DMS114 treated with DMSO at 0.1 percent for 48 hours (cell line): ENCODE results near the gene MBOAT7.

Experiments
- DNase-seq: peaks from one replicate; lab custom pipeline; 2025; ENCODE audit not compliant: unreplicated experiment; lab: John Stamatoyannopoulos, UW

Gene MBOAT7

GRCh38 chr19:54164369-54165068 is 24.9 kb downstream of the MBOAT7 start:
- no peak for DNase-seq

DNA sequence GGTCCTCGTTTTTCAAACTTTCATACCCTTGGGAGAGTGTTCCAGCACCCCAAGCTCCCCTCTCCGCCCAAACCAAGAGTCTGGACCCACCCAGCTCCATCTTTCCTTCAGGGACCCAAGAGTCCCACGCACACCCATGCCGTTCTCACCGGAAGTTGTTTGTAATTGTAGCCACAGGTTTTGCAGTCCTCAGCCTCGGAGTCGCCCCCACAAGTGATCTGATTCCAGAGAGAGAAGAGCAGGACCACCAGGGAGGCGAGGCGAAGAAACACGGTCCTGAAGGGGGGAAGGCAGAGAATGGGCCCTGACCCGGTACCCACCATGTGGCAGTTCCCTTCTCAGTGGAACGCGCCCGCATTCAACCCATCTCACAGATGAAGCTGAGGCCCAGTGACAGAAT is 26.5 kb downstream of the MBOAT7 start:
- DNase-seq: no peak

GRCh38 chr19:54162241-54162805 is 27.1 kb downstream of the MBOAT7 start:
- DNase-seq: no peak

DNA sequence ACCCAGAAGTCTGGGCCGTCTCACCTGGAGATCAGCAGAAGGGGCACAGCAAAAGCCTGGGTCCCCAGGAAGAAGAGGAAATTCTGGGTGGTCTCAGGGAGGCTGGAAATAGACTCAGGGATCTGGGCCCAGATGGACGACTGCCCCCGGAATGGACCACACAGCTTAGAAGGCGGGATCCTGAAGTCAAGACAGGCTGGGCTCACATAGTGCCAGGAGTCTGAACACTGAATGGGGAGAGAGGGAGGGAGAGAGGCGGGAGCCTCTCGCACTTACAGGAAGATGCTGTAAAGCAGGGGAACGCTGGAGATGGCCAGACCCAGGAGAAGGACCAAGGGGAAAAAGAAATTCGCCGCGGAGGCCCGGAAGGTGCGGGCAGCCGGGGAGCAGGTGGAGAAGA is 28.5 kb downstream of the MBOAT7 start:
- DNase-seq: no peak

DNA sequence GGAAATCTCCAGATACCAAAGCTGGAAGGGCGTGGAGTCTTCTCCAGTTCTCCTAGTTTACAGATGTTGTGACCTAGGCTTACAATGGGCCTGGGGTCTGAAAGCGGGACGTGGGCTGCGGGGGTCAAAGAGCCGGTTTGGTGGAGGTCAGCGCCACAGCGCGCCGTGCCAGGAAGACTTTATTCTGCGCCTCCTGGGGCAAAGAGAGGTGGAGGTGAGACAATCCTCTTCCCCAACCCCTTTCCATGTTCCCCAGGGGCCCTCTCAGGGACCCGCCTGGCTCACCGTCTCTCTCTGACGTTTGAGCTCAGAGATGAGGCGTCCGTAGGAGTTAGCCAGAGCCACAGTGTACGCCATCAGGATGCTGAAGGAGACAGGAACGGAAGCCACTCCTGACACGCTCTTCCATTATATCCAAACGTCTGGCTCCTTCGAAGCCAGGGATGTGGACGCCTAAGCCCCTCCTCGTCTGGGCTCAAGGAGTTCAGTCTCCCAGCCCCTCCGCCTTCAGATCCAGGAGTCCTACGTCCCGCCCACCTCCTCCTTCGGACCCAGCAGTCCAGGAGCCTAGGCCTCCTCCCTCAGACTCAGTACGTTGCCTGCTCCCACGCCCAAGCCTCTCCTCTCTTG is 29.1 kb downstream of the MBOAT7 start:
- DNase-seq: no peak

- DNase-seq: peak; percentile 100
These were observed 29.8 kb downstream of the MBOAT7 start, which contains the start of gene LENG1 for GRCh38 chr19:54159352-54160181. Gene LENG1, minus strand, starts transcription at chr19:54159721. Its CDS starts 26 bp downstream, at chr19:54159695.

- DNase-seq: no peak
These were observed 30.5 kb downstream of the MBOAT7 start for GRCh38 chr19:54158812-54159351.

DNA sequence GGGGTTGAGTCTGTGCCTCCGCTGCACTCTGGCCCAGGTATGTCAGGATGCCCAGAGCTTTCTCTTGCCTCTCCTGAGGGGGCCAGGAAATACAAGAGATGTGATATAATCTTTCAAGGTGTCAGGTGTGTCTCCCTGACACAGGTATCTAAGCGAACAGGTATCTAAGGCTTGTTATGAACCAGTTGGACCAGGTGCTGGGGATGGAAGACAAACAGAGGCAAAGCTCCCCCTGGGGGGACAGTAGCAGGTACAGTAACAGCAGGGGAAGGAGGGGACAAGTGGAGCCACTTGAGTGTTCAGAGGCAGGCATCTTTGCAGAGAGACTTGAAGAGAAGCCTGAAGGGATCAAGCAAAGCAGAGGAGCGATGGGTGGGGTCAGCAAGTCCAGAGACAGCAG is 32.4 kb downstream of the MBOAT7 start:
- DNase-seq: no peak

DNA sequence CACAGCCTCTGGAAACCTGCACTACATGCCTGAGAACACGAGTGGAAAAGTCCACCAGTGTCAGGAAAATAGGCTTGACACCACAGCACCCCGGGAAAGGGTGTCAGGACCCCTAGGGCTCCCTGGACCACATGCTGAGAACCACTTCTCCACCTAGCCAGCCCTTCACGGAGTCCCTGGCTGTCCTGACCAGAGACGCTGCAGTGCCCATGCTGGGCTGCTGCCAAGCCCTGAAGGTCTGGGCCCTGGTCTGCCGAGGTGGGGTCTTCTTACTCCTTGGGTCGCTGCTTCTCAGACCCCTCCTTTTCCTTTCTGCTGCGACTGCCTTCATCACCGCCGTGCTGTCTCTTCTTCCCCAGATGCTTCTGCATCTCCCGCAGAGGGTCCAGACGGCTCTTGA is 32.9 kb downstream of the MBOAT7 start:
- DNase-seq: no peak

DNA sequence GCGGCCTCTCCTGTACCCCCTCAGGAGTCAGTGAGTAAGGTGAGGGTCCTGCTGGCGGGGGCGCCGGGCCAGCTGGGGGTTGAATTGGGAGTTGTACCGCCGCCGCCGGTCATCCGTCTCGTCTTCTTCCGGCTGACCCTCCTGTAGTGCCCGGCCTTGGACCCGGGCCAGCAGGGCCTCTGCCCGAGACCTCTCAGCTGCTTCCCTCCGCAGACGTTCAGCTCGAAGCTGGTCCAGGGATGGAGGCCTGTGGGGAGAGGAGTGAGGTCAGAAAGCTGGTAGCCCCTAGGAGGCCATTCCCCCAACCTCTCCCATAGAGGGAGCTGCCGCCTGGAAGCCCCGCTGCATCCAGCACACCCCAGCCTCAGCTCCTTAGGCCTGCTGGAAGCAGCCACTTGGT is 33.7 kb downstream of the MBOAT7 start:
- no peak for DNase-seq

- no peak for DNase-seq
These were observed 34.6 kb downstream of the MBOAT7 start for GRCh38 chr19:54154603-54155345.

- DNase-seq: no peak
These were observed 35.6 kb downstream of the MBOAT7 start for GRCh38 chr19:54153731-54154326.

DNA sequence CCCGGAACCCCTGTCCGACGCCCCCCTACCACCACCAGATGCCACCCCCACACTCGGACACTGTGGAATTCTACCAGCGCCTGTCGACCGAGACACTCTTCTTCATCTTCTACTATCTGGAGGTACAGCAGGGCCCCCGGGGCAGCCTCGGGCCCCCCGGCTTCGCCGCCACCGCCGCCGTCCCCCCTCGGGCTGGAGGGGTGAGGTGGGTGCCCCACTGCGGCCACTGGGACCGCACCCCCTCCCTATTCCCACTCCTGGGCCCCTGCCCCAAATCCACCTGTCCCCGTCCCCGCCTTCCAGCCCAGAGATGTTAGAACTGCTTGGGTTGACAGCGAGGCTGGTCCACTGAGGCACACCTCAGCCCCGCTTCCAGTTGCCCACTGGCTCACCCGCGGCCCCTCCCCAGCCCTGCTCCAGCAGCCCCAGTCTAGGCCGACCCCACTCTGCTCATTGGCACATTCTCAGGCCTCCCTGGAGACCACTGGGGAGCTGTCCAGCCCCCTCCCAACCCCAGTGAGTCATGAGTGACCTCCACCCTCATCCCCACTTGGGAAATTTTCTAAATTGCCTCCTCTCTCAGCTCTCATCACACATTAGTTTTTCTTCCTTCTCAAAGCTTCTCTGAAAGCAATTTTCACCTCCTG is 36.4 kb downstream of the MBOAT7 start:
- no peak for DNase-seq

- DNase-seq: no peak
These were observed 37.1 kb downstream of the MBOAT7 start for GRCh38 chr19:54152267-54152666.

DNA sequence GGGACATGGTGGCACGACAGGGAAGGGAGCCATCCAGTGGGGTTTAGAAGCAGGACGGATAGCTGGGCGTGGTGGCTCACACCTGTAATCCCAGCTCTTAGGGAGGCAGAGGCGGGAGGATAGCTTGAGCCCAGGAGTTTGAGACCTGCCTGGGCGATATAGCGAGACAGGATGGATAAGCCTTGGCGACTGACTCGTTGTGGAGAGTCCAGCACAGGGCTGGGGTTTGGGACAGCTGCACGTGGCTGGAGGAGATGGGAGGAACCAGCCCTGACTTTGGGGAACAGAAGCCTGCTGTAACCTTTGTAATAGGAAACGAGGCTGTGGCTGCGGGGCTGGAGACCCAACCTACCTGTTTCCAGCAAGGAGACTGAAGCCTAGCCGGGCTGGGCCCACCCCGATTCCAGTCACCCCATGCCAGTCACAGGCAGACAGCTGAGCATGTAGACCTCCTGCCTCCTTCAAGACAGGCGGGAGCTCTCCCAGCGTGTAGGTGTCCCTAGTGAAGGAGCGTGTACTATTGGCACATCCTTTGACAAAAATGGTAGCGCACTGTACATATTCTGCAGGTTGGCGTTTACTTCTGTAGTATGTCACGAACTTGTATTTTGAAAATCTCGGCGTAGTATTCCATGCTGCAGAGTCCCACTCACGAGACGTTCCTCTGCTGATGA is 37.9 kb downstream of the MBOAT7 start:
- no peak for DNase-seq

DNA sequence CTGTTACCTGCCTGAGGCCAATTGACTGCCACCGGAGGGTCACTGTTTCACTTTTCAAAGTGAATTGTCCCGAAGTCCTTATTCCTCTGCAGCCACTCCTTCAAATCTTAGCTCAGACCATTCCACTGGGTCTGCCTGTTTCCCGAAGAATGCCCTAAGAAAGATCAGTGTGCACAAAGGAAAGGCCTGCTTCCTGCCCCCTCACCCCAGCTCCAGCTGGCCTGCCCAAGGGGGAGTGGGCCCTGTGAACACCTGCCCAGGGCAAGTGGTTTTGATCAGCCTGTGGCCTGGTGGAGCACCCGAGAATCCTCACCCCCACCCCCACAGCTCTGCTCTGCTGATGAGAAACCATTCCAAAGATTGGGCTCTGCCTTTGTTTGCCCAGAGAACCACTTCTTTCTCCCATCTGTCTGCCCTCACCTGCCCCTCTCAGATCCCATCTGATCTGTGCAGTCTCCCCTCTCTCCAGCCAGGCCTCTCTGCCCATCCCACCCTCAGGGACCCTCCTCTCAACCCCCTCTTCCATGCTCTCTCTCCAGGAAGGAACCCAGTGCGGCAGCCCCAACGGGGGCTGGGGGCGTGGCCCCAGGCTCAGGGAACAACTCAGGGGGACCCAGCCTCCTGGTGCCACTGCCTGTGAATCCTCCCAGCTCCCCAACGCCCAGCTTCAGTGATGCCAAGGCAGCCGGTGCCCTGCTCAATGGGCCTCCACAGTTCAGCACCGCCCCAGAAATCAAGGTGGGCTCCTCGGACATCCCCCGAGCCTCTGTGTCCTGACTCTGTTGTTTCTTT is 40.2 kb downstream of the MBOAT7 start:
- DNase-seq: no peak

DNA sequence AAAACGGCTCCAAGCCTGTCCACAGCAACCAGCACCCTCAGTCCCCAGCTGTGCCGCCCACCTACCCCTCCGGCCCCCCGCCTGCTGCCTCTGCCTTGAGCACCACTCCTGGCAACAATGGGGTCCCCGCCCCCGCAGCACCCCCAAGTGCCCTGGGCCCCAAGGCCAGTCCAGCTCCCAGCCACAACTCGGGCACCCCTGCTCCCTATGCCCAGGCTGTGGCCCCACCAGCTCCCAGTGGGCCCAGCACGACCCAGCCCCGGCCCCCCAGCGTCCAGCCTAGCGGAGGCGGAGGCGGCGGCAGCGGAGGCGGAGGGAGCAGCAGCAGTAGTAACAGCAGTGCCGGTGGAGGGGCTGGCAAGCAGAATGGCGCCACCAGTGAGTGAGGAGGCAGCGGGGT is 41.2 kb downstream of the MBOAT7 start:
- no peak for DNase-seq

DNA sequence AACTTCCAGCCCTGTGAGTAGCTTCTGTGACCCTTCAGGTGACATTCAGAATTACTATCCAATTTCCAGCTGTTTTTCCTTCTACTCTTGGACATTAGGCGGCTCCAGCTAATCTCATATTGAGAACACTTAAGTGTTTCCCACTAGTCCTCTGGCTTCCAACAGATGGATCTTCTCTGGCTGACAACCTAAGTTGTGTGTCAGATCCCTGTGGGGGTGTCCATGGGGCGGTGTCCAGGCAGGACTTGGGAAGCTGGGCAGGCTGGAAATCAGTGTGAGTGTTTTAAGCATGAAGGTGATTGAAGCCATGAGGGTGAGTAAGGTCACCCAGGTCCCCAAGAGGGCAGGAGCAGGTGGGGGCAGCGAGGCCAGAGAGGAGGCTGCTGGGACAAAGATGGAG is 41.7 kb downstream of the MBOAT7 start:
- no peak for DNase-seq
